GM18909 (cell line): ENCODE data around the gene SLC6A13.
"Not testable (repeated sequence)": the region's sequence is repeated elsewhere in the genome, so short reads cannot be mapped to it uniquely, and the experiment has no call there.

Experiments used
- ATAC-seq: cut with Tn5 transposase; IDR thresholded peaks from one replicate; pipeline ENCODE4 v1.9.1; 2021; ENCODE audit warnings: mild to moderate bottlenecking; ENCODE audit not compliant: unreplicated experiment, poor library complexity

SLC6A13 gene

DNA sequence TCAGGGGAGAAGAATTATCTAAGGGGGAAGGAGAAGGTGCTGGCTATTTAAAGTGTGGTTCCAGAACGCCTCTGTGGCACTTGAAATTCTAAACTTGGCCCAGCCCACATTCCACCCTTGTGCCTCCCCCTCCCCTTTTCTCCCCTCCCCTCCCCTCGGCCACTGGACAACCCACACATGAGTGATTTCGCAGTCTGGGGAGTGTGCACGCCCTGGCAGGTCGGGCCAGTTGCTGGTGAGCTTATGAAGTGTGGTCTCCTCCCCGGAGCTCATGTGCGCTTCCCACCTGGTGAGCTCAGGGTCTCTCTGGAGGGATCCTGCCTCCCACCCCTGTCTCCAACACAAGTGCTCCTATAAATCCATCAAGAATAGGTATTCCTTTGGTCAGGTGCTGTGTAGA is at the start of gene SLC6A13:
Gene SLC6A13 (minus strand): TSS at position 20 of the 400 bp plus-strand sequence. CDS start 2,784 bp downstream, outside the sequence.
- ATAC-seq = no peak

DNA sequence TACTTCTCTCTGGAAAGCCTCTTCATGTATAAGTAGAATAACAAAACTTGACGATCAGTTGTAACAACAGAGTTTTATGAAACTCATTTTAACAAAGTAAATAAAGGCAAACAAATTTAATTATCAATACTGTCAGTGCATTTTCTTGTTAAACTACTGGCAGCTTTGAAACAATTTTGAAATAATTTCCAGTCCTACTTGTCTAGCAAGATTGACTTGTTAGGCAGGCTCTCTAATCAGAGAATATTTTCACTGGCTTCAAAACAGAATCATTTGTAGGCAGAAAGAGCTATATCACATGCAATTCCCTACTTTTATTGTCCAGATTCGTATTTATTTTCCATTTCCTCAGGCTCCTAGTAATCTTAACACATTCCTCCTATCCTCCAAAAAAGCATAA is 45.9 kb upstream of the SLC6A13 start:
- ATAC-seq = no peak

DNA sequence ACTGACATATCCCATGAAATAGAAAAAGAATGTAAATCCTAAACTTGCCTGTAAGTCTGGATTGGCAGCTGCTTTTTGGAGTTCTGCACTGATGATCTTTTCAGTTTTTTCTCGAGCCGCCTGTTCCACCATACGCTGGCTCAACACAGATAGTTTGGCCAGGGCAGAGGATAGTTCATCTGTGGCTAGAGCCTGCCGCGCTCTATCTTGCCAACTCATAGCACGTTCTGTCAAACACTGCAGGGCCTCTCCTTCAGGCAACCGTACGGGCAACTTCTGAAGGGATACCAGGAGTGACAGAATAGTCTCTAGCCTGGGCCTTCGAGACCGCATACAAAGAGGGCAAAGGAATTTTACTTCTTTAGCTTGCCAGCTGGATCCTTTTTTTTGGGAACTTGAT is 44.8 kb upstream of the SLC6A13 start:
- ATAC-seq = no peak

DNA sequence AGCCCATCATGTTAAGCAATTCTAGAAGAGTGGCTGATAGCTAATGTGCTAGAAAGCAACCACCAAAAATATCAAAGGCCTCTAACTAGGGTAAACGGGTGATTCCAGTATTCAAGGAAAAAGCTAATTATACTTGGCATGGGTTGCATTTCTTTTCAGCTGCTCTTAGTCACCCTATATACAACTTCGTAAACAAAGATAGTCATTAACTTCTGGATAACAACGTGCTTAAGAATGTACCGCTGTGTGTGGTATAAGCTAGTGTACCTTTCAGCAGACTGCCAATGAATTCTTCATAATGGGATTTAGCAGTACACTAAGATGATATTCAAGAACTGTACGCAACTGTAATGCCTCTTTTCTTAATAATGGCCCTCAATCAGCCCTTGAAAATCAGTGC is 42.2 kb upstream of the SLC6A13 start:
- no peak for ATAC-seq

DNA sequence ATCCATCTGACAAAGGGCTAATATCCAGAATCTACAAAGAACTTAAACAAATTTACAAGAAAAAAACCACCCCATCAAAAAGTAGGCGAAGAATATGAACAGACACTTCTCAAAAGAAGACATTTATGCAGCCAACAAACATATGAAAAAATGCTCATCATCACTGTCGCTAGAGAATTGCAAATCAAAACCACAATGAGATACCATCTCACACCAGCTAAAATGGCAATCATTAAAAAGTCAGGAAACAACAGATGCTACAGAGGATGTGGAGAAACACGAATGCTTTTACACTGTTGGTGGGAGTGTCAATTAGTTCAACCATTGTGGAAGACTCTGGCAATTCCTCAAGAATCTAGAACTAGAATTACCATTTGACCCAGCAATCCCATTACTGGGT is 40.1 kb upstream of the SLC6A13 start:
- not testable (repeated sequence) for ATAC-seq

DNA sequence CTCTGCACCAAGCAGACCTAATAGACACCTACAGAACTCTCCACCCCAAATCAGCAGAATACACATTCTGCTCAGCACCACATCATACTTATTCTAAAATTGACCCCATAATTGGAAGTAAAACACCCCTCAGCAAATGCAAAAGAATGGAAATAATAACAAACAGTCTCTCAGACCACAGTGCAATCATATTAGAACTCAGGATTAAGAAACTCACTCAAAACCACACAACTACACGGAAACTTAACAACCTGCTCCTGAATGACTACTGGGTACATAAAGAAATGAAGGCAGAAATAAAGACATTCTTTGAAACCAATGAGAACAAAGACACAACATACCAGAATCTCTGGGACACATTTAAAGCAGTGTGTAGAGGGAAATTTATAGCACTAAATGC is 37.5 kb upstream of the SLC6A13 start:
- not testable (repeated sequence) for ATAC-seq

DNA sequence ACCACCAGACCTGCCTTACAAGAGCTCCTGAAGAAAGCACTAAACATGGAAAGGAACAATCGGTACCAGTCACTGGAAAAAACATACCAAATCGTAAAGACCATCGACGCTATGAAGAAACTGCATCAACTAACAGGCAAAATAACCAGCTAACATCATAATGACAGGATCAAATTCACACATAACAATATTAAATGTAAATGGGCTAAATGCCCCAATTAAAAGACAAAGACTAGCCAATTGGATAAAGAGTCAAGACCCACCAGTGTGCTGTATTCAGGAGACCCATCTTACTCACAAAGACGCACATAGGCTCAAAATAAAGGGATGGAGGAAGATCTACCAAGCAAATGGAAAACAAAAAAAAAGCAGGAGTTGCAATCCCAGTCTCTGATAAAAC is 36.9 kb upstream of the SLC6A13 start:
- ATAC-seq = not testable (repeated sequence)

DNA sequence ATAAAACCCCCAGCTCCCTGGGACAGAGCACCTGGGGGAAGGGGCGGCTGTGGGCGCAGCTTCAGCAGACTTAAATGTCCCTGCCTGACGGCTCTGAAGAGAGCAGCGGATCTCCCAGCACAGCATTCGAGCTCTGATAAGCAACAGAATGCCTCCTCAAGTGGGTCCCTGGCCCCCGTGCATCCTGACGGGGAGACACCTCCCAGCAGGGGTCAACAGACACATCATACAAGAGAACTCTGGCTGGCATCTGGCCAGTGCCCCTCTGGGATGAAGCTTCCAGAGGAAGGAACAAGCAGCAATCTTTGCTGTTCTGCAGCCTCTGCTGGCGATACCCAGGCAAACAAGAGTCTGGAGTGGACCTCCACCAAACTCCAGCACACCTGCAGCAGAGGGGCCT is 35.4 kb upstream of the SLC6A13 start:
- not testable (repeated sequence) for ATAC-seq

GRCh38 chr12:295132-295531 is 32.5 kb upstream of the SLC6A13 start:
- no peak for ATAC-seq

- ATAC-seq = no peak
These were observed 30.6 kb upstream of the SLC6A13 start for GRCh38 chr12:293199-293598.

DNA sequence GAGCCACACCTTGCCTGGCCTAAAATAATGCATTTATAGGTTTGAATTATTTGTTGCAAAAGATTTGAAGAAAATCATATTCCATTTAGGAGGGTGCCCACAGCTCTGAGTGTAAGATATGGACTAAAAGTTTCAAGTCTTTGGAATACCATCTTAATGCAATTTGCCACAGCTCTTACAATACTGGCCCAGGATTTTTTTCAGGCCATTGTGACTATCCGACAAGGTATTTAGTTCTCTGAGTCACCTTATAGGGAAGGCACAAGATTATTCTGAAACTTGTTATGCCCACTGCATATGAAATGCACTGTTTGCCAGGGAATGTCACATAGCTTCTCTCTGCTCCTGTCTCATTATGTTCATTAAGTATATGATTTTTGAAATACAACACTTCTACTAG is 29.6 kb upstream of the SLC6A13 start:
- ATAC-seq = no peak

- ATAC-seq = no peak
These were observed 28.6 kb upstream of the SLC6A13 start for GRCh38 chr12:291153-291723.

DNA sequence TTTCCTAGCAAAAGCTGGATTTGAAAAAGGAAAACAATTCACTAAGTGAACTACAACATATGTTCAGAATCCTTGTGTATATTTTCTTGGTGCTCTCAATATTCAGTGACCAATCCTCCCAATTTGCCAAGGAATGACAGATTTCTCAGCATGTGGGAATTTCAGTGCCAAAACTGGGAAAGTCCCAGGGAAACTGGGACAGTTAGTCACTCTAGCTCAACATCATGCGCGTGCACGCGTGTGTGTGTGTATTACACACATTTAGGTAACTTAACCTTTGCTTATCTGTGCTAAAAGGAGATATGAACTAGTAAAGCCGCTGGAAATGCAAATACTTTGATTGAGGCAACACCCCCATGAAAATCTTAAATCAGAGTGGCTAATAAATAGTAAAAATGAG is 26.1 kb upstream of the SLC6A13 start:
- ATAC-seq = no peak

- no peak for ATAC-seq
These were observed 24.1 kb upstream of the SLC6A13 start for GRCh38 chr12:286531-287300.

GRCh38 chr12:278046-278445 is 15.4 kb upstream of the SLC6A13 start:
- ATAC-seq = no peak

DNA sequence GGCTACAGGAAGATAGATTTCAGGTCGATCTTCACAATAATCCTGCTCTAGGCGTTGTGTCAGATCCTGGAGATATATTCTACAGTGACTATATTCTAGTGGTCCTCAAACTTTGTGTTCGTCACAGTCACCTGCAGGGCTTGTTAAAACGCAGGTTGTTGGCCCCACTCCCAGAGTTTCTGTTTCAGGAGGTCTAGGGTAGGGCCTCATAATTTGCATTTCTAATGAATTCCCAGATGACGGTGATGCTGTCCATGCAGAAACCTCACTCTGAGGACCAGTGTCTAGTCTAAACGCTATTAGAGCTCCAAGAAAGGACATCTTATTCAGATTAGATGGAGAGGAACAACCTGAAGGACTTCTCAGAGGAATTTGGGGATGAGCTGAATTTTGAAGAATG is 13.2 kb upstream of the SLC6A13 start:
- no peak for ATAC-seq

GRCh38 chr12:273382-273781 is 10.7 kb upstream of the SLC6A13 start:
- ATAC-seq = no peak

- ATAC-seq = no peak
These were observed 10.3 kb upstream of the SLC6A13 start for GRCh38 chr12:272942-273341.

GRCh38 chr12:271161-271560 is 8.5 kb upstream of the SLC6A13 start:
- no peak for ATAC-seq

GRCh38 chr12:269191-269590 is 6.6 kb upstream of the SLC6A13 start:
- no peak for ATAC-seq

DNA sequence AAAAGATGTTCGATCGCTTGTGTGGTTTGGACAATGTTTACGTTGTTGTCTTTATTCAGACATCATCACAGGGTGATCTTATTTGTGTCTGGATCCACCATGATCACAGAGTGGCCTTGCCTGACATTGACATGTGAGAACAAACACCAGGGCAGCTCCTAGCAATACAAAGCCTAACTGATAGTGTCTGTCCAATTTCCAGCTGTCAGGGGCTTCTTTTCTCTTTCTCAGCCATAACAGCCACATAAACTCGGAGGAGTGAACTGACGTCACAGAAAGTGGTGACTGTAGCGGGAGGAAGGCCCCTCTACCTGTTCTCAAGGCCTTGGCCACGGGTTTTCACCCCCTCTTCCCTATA is 5.8 kb upstream of the SLC6A13 start:
- no peak for ATAC-seq
